GM18951 (cell line): Measurements from ENCODE around the gene VWA8.
"Not testable (repeated sequence)": the region's sequence is repeated elsewhere in the genome, so short reads cannot be mapped to it uniquely, and the experiment has no call there.

Experiments
- POLR2A ChIP-seq: IDR thresholded peaks from 4 replicates; pipeline ENCODE4 v1.6.1; 2011; ENCODE audit warnings: mild to moderate bottlenecking; ENCODE audit not compliant: insufficient read length, insufficient read depth; ENCODE audit errors: extremely low read depth
- in situ Hi-C: fragments of 300-500 bp; cut with MboI; formaldehyde crosslinking; loops from one replicate; pipeline ENCODE4 v1.12.0; 2022; ENCODE audit warnings: low sequenced_read_pairs, mixed read lengths, inconsistent platforms; ENCODE audit not compliant: unreplicated experiment

The VWA8 gene

DNA sequence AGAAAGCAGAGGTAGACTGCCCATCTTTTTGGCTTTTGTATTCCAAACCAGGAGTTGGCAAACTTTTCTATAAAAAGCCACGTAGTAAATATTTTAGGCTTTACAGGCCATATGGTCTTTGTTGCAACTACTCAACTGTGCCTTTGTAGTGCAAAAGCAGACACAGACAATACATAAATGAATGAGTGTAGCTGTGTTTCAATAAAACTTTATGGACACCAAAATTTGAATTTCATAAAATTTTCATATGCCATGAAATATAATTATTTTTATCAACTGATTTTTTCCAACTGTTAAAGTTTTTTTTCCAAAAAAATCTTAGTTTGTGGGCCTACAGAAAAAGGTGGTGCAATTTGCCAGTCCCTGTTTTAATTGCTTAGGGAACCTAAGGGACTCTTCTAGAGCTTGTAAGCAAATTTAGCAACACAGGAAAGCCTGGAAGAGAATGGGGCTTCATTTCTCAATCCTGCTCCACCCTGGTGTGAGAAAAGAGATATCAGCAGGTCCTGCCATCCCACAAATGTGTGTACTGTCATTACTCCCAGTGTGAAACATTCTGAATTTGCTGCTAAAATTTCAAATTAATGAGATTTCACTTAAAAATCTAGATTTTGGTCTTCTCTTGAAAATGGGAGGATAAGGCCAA, 309.4 kb downstream of the VWA8 start:
- TF ChIP-seq POLR2A: no peak
- in situ Hi-C loops: no loop called here

- no peak for TF ChIP-seq POLR2A
- in situ Hi-C loops: no loop called here
Measured at GRCh38 chr13:41650706-41651105, 310.2 kb downstream of the VWA8 start.

DNA sequence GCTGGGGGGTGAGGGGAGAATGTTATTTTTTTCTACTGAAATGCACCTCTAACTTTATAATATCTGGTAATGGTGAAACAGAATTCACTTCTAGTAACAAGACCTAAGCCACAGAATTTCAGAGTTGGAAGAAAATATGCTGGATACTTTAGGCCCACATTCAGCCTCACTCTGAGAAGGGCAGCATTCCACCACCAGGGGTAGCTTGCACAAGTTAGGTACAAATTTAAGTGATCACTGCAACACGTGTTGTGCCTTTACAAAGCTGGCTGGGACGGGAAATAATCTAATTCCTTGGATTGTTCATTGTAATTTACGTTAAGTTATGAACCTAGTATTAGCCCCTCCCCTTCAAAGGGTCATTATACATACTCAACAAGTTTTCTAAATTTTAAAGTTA, 311.2 kb downstream of the VWA8 start:
- in situ Hi-C loops: no loop called here
- no peak for TF ChIP-seq POLR2A

GRCh38 chr13:41648314-41648935, 312.5 kb downstream of the VWA8 start:
- no peak for TF ChIP-seq POLR2A
- in situ Hi-C loops: no loop called here

DNA sequence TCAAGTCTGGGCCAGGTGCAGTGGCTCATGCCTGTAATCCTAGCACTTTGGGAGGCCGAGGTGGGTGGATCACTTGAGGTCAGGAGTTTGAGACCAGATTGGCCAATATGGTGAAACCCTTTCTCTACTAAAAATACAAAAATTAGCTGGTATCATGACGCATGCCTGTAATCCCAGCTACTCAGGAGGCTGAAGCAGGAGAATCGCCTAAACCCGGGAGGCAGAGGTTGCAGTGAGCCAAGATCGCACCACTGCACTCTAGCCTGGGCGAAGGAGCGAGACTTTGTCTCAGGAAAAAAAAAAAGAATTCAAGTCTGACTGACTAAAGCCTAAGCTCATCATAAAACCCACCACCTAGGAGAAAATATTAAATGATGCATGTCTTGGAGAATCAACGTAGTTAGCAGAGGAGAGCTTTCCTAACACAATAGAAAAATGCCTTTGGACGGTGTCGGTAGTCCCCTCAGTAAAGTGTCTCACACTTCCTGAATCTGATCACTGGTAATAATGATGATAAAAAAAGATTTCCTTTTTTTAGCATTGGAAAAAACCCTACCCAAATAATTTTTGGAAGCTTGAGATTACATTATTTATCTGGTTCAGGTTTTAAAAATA, 313.1 kb downstream of the VWA8 start:
- in situ Hi-C loops: not testable (repeated sequence)

DNA sequence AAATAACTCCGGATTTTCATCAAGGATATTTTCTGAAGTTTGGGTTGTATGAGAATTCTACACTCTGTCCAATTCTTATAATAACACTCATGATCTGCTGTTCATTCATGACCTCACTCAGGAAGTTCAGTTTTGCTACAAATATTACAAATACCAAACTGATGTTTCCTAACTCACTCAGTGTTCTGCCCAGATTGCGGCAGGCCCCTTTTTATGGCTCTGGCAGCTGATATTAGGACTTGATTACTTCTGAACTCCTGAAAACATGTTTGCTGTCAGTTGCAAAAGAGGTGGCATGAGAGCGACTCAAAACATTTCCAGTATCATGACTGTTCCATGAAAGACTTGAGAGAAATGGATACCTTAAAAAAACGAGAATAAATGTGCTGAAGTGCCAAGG, 315.6 kb downstream of the VWA8 start:
- no peak for TF ChIP-seq POLR2A
- in situ Hi-C loops: no loop called here

DNA sequence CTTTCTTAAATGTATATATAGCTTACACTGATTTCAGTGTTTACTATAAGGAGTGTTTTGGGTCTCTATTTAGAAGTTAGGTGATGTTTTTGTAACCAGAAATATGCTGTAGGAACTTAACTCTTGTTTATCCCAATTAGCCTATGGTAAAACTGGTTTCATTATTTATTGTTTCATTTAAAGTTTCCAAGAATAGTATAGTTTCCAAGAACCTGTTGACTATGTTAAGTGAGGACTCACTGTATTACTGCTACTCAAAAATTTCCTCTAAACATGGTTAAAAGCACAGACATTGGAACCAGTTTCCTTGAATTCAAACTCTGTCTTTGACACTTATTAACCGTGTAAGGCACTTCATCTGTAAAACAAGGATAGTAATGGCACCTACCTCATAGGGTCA, 316.2 kb downstream of the VWA8 start:
- TF ChIP-seq POLR2A: no peak
- in situ Hi-C loops: no loop called here

DNA sequence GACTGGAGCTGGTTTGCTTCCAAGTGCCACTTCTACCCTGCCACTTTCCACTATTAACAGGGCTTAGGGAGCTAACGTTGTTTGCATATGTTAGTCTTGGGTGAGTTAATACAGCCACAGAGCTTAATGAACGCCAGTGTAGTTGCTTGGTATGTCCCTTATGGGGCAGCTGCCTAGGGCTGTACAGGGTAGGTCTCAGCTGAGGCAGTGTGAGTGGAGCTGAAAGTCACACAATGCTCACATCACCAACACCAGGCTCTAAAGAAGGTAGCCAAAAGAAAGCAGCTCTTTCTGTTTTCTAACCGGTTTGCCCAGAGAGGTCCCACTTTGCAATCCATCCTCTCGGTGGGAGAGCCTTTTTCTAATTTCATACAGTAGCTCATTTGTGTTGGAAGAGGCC, 317.4 kb downstream of the VWA8 start:
- TF ChIP-seq POLR2A: no peak
- in situ Hi-C loops: no loop called here

GRCh38 chr13:41641961-41642360, 318.9 kb downstream of the VWA8 start:
- in situ Hi-C loops: no loop called here
- TF ChIP-seq POLR2A: no peak

- in situ Hi-C loops: no loop called here
Measured at GRCh38 chr13:41641429-41641828, 319.5 kb downstream of the VWA8 start.

DNA sequence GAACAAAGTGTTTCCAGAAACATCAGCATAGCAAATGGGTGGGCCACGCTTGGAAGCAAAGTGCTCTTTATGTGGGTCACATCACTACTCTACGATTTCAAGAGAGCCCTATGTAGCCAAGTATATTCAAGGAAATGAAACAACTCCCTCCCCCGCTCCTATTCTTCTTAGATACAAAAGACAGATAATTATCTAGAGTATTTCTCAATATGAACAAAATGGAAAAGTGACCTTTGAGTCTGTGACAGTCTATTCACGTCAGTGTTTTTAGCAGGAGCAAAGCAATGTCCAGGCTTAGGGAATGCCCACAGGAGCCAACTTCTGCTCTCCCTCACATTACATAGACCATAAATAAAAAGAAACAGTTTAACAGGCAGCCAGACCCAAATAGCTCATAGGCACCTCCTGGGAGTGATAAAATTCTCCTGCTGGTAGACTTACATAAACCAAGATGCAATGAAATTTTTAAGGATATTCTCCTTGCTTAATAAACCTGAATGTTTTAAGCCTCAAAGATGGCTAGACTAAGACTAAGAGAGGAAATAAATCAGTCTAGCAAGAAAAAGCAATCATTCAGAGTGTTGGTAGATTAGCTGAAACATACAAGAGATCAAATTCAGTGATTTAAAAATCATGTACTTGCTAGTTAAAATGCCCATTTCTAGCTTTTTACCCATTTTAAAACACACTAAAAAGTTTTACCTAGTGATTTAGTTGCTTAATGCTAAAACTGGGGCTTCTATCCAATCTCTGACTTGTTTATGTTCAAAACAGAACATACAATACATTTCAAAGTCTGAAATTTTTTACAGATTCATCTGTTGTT, 320.7 kb downstream of the VWA8 start:
- in situ Hi-C loops: no loop called here

More at GRCh38 chr13:41641429-41641828, 319.5 kb downstream of the VWA8 start:
- TF ChIP-seq POLR2A: no peak

DNA sequence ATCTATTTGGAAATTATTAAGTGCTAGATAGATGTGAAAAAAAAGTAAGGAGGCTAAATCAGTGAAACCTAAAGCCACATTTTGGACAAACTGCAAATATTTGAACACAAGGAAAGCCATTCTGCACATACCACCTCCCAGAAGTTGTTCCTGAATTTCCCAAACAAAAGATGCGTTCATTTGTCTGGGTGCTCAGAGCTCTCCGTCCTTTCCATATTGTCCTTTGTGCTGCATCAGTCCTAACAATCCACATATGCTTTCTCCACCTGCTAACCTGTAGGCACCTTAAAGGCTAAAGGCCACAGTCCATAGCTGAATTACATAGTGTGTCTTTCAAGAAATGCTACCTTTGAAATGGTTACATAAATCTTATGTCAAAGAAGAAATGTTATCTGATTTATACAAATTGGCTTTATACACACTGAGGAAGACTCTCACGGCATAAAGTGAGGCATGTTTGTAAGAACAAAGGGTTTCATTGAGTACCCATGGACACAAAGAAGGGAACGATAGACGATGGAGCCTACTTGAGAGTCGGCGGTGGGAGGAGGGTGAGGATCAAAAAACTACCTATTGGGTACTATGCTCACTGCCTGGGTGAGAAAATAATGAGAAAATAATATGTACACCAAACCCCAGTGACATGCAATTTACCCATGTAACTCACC, 321.5 kb downstream of the VWA8 start:
- no peak for TF ChIP-seq POLR2A
- in situ Hi-C loops: no loop called here

More for the DNA sequence above, 320.7 kb downstream of the VWA8 start:
- no peak for TF ChIP-seq POLR2A

GRCh38 chr13:41637586-41637985, 323.3 kb downstream of the VWA8 start:
- no peak for TF ChIP-seq POLR2A
- in situ Hi-C loops: no loop called here

DNA sequence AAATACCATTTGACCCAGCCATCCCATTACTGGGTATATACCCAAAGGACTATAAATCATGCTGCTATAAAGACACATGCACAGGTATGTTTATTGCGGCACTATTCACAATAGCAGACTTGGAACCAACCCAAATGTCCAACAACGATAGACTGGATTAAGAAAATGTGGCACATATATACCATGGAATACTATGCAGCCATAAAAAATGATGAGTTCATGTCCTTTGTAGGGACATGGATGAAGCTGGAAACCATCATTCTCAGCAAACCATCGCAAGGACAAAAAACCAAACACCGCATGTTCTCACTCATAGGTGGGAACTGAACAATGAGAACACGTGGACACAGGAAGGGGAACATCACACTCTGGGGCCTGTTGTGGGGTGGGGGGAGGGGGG, 323.9 kb downstream of the VWA8 start:
- in situ Hi-C loops: not testable (repeated sequence)

- in situ Hi-C loops: not testable (repeated sequence)
Measured at GRCh38 chr13:41636590-41636989, 324.3 kb downstream of the VWA8 start.
